Loucy (cell line): ENCODE data around the gene GABRG3.

Source experiments
- CTCF ChIP-seq: fragments of 200-600 bp; sonication (generic); conservative IDR thresholded peaks from 2 replicates; pipeline ENCODE4 v1.5.1; 2014; ENCODE audit warnings: mild to moderate bottlenecking, antibody characterized with exemption, low read length
- EZH2phosphoT487 ChIP-seq: fragments of 200-600 bp; IDR thresholded peaks from 2 replicates; pipeline ENCODE4 v1.6.1; 2018; ENCODE audit warnings: antibody characterized with exemption, mild to moderate bottlenecking, moderate library complexity, borderline replicate concordance

GRCh38 chr15:27214032-27214431, 243.1 kb downstream of the GABRG3 start:
- TF ChIP-seq CTCF (no peak), EZH2phosphoT487 (no peak)
